NCI-H82 treated with DMSO at 0.1 percent for 48 hours (cell line): ENCODE results near the gene ECM1.

Experiments
- DNase-seq: peaks from one replicate; lab custom pipeline; 2025; ENCODE audit not compliant: unreplicated experiment; lab: John Stamatoyannopoulos, UW

Gene ECM1

GRCh38 chr1:150543500-150544143, 35.7 kb downstream of the ECM1 start:
- no peak for DNase-seq

- DNase-seq, result no peak
Observed at GRCh38 chr1:150544204-150544603, 36.3 kb downstream of the ECM1 start.

- DNase-seq, result no peak
Observed at GRCh38 chr1:150545486-150546032, 37.6 kb downstream of the ECM1 start.

GRCh38 chr1:150546294-150546937, 38.5 kb downstream of the ECM1 start:
- DNase-seq, result no peak

- no peak for DNase-seq
Observed at GRCh38 chr1:150548324-150548631, 40.4 kb downstream of the ECM1 start.

GRCh38 chr1:150548632-150549495, 41.0 kb downstream of the ECM1 start, which contains the start of gene ADAMTSL4:
Gene ADAMTSL4, plus strand, starts transcription at chr1:150549408. Its CDS starts 2,881 bp downstream, at chr1:150552289.
- DNase-seq, result no peak

- DNase-seq, result no peak
Observed at GRCh38 chr1:150549496-150550221, 41.8 kb downstream of the ECM1 start.

- DNase-seq, result no peak
Observed at GRCh38 chr1:150550222-150551050, 42.5 kb downstream of the ECM1 start.

GRCh38 chr1:150551051-150551783, 43.3 kb downstream of the ECM1 start:
- peak; percentile 70 for DNase-seq

GRCh38 chr1:150551784-150552127, 43.8 kb downstream of the ECM1 start:
- DNase-seq, result no peak

- DNase-seq, result no peak
Observed at GRCh38 chr1:150552128-150552910, 44.4 kb downstream of the ECM1 start.

- DNase-seq, result no peak
Observed at GRCh38 chr1:150552911-150553289, 45.0 kb downstream of the ECM1 start.

- no peak for DNase-seq
Observed at GRCh38 chr1:150553392-150554085, 45.6 kb downstream of the ECM1 start.

- DNase-seq, result no peak
Observed at GRCh38 chr1:150554086-150554452, 46.2 kb downstream of the ECM1 start.

- no peak for DNase-seq
Observed at GRCh38 chr1:150555198-150555970, 47.5 kb downstream of the ECM1 start.

- no peak for DNase-seq
Observed at GRCh38 chr1:150555971-150556865, 48.3 kb downstream of the ECM1 start.
